ENCODE measurements around the gene GUCY2F. TPM values are rescaled to one million over a fixed set of nuclear protein-coding genes. Genes with fewer than 3 reads are reported as not detected.

GUCY2F gene
- total RNA-seq, 1 donor: not detected

DNA sequence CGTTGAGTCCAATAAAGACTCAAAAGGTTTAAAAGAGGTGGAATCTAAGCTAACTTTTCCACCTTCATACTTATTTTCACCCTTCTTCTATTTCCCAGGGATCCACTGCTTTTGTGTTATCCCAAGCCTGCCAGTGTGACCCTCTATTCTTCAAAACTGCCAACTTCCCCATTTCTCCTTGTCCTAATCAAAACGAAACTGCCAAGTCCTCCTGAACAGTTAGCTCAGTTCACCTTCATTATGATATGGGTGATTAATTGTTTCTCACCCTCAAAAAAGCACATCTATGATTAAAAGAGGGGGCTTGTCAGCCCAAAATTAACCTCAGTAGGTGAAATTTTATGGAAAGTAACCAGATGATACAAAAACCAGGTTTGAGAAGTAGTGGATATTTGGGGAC lies 108.4 kb downstream of the GUCY2F start:
- Histone ChIP-seq H3K4me3 (ENCODE audit: low read length) (no peak overlapping the region), H3K4me1 (ENCODE audit: insufficient read depth, low read length) (no peaks in the 10 kb centered on the region), H3K27me3 (ENCODE audit: insufficient read depth, low read length) (no peaks in the 10 kb centered on the region), H3K9me3 (ENCODE audit: low read depth, low read length) (no peaks in the 10 kb centered on the region)

DNA sequence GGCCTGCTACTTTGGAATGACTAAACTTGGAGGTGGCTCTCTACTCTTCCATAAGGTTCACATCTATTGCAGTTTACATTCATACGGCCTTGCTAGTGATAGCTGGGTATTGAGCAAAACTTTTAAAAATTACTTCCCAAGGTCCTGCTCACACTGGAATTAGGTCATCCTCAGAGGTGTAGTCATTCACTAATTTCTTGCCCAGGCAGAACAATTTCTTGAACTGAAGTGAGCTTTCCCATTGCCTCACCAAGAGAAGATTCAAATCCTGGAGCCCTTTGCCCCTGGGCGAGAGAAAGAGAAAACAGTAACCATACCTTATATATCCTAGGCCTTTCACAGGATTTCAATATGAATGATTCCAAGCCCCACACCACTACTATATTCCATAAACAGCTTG lies 109.2 kb downstream of the GUCY2F start:
- Histone ChIP-seq H3K9me3 (ENCODE audit: low read depth, low read length) (no peaks in the 10 kb centered on the region), H3K4me1 (ENCODE audit: insufficient read depth, low read length) (no peaks in the 10 kb centered on the region), H3K27me3 (ENCODE audit: insufficient read depth, low read length) (no peaks in the 10 kb centered on the region), H3K4me3 (ENCODE audit: low read length) (no peak overlapping the region)

DNA sequence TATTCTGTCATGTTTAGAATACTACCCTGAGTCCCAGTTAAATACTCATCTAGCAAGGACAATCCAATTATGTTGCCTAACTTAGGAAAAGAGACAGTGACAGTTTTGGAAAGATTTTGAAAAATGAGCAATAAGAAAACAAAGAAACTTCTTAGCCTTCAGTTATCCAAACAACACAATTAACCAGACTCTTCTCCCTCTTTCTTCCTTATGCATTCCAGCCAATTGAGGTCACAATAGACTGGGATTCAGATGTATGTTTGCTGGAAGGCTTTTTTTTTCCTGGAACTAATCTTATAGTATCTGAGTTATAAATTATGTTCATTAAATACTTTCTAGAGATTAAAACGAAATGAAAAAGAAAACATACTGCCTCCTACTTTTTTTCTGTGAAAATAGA lies 109.6 kb downstream of the GUCY2F start:
- Histone ChIP-seq H3K4me1 (ENCODE audit: insufficient read depth, low read length) (no peaks in the 10 kb centered on the region), H3K9me3 (ENCODE audit: low read depth, low read length) (no peaks in the 10 kb centered on the region), H3K27me3 (ENCODE audit: insufficient read depth, low read length) (no peaks in the 10 kb centered on the region), H3K4me3 (ENCODE audit: low read length) (no peak overlapping the region)

DNA sequence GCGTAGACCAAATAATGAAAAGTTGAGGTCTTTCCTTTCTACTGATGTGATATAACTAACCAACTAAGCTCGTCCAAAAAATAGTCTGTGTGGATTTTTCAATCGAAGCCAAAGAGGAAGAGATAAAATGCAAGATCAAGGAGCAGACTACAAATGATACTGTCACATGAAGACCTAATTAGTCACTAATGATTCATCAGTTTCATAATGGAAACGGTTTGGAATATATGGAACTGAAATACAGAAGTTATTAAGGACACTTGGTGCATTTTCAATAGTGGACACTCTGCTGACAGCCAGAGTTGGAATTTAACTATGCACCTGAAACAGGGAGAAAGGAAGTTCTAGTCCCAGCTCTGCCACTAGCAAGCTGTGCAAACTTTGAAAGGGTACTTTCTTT lies 119.8 kb downstream of the GUCY2F start:
- no peak overlapping the region for H3K4me3 ChIP-seq (ENCODE audit: low read length)
- no peaks in the 10 kb centered on the region for H3K9me3 ChIP-seq (ENCODE audit: low read depth, low read length)
- no peaks in the 10 kb centered on the region for H3K4me1 ChIP-seq (ENCODE audit: insufficient read depth, low read length)
- no peaks in the 10 kb centered on the region for H3K27me3 ChIP-seq (ENCODE audit: insufficient read depth, low read length)

DNA sequence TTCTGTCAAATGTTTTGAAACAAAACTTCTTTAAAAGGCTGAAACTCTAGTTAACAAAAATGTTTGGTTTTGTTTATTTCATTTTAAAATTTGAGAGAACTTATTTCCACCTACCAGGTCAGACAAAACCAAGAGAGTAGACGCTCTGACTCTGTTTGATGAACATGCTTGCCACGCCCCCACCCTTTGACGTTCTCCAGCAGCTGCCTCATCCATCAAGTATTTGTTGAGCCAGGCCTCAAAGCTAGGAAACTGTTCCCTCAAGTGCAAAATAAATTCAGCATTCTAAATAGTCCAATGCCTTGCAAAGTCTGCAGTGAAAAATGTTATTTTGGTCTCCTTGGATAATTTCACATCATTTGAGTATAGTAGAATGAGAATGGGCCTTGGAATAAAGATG lies 121.6 kb downstream of the GUCY2F start:
- Histone ChIP-seq H3K4me1 (ENCODE audit: insufficient read depth, low read length) (no peaks in the 10 kb centered on the region), H3K4me3 (ENCODE audit: low read length) (no peak overlapping the region), H3K27me3 (ENCODE audit: insufficient read depth, low read length) (no peaks in the 10 kb centered on the region)

GRCh38 chrX:109357706-109358105 lies 124.2 kb downstream of the GUCY2F start:
- Histone ChIP-seq H3K4me3 (ENCODE audit: low read length) (no peak overlapping the region), H3K9me3 (ENCODE audit: low read depth, low read length) (no peaks in the 10 kb centered on the region), H3K27me3 (ENCODE audit: insufficient read depth, low read length) (no peaks in the 10 kb centered on the region)

More for the DNA sequence above, 121.6 kb downstream of the GUCY2F start:
- H3K9me3 ChIP-seq (ENCODE audit: low read depth, low read length): no peaks in the 10 kb centered on the region

DNA sequence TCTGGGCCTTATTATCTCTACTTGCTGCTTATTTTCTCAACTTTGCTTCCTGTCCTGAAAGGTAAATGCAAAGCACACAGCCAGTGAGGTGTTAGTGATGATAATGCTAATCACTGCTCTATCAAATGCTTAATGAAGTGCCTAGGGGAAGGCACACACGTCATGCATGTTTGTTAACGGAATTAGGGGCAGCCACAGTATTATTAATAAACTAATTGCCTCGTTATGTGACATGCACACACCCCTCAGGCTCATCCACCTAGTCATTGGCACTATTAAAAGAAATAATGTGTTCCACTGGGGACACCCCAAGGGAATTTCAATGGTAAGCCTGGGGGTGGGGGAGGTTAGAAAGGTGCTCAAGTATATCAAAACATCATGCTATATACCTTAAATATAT lies 125.2 kb downstream of the GUCY2F start:
- Histone ChIP-seq H3K9me3 (ENCODE audit: low read depth, low read length) (no peaks in the 10 kb centered on the region), H3K27me3 (ENCODE audit: insufficient read depth, low read length) (no peaks in the 10 kb centered on the region), H3K4me3 (ENCODE audit: low read length) (no peak overlapping the region), H3K4me1 (ENCODE audit: insufficient read depth, low read length) (peaks cover 10% of the 10 kb centered on the region)

More at GRCh38 chrX:109357706-109358105, 124.2 kb downstream of the GUCY2F start:
- peaks cover under 1% of the 10 kb centered on the region for H3K4me1 ChIP-seq (ENCODE audit: insufficient read depth, low read length)

GRCh38 chrX:109352066-109352588 lies 129.8 kb downstream of the GUCY2F start:
- peaks cover 39% of the 10 kb centered on the region for H3K4me1 ChIP-seq (ENCODE audit: insufficient read depth, low read length)

GRCh38 chrX:109351557-109351956 lies 130.3 kb downstream of the GUCY2F start:
- no peak overlapping the region for H3K4me3 ChIP-seq (ENCODE audit: low read length)
- no peaks in the 10 kb centered on the region for H3K9me3 ChIP-seq (ENCODE audit: low read depth, low read length)
- peaks cover 45% of the 10 kb centered on the region for H3K4me1 ChIP-seq (ENCODE audit: insufficient read depth, low read length)
- no peaks in the 10 kb centered on the region for H3K27me3 ChIP-seq (ENCODE audit: insufficient read depth, low read length)

More at GRCh38 chrX:109352066-109352588, 129.8 kb downstream of the GUCY2F start:
- Histone ChIP-seq H3K27me3 (ENCODE audit: insufficient read depth, low read length) (no peaks in the 10 kb centered on the region), H3K9me3 (ENCODE audit: low read depth, low read length) (no peaks in the 10 kb centered on the region), H3K4me3 (ENCODE audit: low read length) (no peak overlapping the region)

DNA sequence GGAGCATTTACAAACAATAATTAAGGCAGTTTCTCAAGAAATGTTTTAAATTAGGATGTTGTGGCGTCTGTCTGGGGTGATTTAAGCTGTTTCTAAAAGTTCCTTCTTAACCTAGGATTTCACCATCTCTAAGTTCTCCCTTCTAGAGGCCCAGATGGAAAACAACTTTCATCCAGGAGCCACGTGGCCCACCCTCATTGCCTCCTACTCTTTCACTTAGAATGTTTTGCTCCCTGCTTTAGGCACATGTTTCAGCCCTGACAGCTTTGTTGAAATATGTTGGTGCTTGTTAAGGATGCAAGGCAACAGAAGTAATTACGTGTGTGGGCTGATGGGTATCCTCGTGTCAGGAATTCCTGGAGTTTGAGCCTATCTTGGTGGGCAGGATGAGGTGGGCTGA lies 131.3 kb downstream of the GUCY2F start:
- H3K27me3 ChIP-seq (ENCODE audit: insufficient read depth, low read length): no peaks in the 10 kb centered on the region
- peaks cover 47% of the 10 kb centered on the region for H3K4me1 ChIP-seq (ENCODE audit: insufficient read depth, low read length)
- no peaks in the 10 kb centered on the region for H3K9me3 ChIP-seq (ENCODE audit: low read depth, low read length)
- no peak overlapping the region for H3K4me3 ChIP-seq (ENCODE audit: low read length)

GRCh38 chrX:109350051-109350450 lies 131.8 kb downstream of the GUCY2F start:
- no peaks in the 10 kb centered on the region for H3K9me3 ChIP-seq (ENCODE audit: low read depth, low read length)
- H3K27me3 ChIP-seq (ENCODE audit: insufficient read depth, low read length): no peaks in the 10 kb centered on the region
- no peak overlapping the region for H3K4me3 ChIP-seq (ENCODE audit: low read length)
- H3K4me1 ChIP-seq (ENCODE audit: insufficient read depth, low read length): peaks cover 47% of the 10 kb centered on the region

DNA sequence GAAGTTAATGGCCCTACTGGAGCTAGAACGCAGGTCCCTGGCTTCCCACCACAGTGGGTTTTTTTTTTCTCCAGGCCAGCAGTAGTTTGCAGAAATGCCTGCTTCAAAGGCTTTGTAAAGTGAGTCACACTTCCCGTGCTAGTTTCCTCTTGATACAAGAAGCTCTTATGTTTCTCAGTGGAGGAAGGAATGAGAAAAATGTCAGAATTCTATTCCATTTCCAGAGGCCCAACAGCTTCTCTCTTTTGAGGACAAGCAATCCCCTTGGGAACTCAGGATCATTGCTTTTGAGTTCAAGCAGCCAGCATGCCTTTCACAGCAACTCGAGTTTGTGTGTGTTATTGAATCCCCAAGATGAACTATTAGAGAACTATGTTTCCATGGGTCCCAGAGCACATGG lies 134.3 kb downstream of the GUCY2F start:
- Histone ChIP-seq H3K9me3 (ENCODE audit: low read depth, low read length) (no peaks in the 10 kb centered on the region), H3K4me3 (ENCODE audit: low read length) (no peak overlapping the region), H3K27me3 (ENCODE audit: insufficient read depth, low read length) (no peaks in the 10 kb centered on the region), H3K4me1 (ENCODE audit: insufficient read depth, low read length) (peaks cover 46% of the 10 kb centered on the region)

DNA sequence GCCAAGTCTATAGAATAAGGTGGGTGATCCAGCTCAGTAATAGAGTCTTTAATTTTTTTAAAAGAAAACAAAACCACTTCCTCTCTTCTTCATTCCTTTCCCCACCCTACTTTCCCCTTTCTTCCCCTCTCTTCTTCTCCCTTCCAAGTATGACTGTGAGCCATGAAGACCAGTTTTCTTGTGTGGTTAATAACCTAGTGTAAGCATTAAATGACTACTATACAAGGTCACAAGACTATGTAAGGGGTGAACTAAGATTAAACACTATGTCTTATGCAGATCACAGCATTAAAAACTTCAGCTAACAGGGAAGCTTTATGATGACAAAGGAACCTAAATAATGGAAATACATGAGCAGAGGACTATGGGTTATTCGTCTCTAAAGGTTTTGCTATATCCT lies 135.4 kb downstream of the GUCY2F start:
- no peak overlapping the region for H3K4me3 ChIP-seq (ENCODE audit: low read length)
- H3K27me3 ChIP-seq (ENCODE audit: insufficient read depth, low read length): no peaks in the 10 kb centered on the region
- H3K9me3 ChIP-seq (ENCODE audit: low read depth, low read length): no peaks in the 10 kb centered on the region
- peaks cover 34% of the 10 kb centered on the region for H3K4me1 ChIP-seq (ENCODE audit: insufficient read depth, low read length)

GRCh38 chrX:109345856-109346255 lies 136.0 kb downstream of the GUCY2F start:
- H3K27me3 ChIP-seq (ENCODE audit: insufficient read depth, low read length): no peaks in the 10 kb centered on the region
- H3K4me1 ChIP-seq (ENCODE audit: insufficient read depth, low read length): peaks cover 32% of the 10 kb centered on the region
- no peaks in the 10 kb centered on the region for H3K9me3 ChIP-seq (ENCODE audit: low read depth, low read length)
- H3K4me3 ChIP-seq (ENCODE audit: low read length): no peak overlapping the region

- Histone ChIP-seq H3K9me3 (ENCODE audit: low read depth, low read length) (no peaks in the 10 kb centered on the region), H3K27me3 (ENCODE audit: insufficient read depth, low read length) (no peaks in the 10 kb centered on the region), H3K4me3 (ENCODE audit: low read length) (no peak overlapping the region)
Measured at GRCh38 chrX:109344678-109345077, 137.2 kb downstream of the GUCY2F start.

GRCh38 chrX:109344101-109344500 lies 137.8 kb downstream of the GUCY2F start:
- H3K4me3 ChIP-seq (ENCODE audit: low read length): no peak overlapping the region
- H3K4me1 ChIP-seq (ENCODE audit: insufficient read depth, low read length): peaks cover 18% of the 10 kb centered on the region
- no peaks in the 10 kb centered on the region for H3K9me3 ChIP-seq (ENCODE audit: low read depth, low read length)
- H3K27me3 ChIP-seq (ENCODE audit: insufficient read depth, low read length): no peaks in the 10 kb centered on the region

More at GRCh38 chrX:109344678-109345077, 137.2 kb downstream of the GUCY2F start:
- H3K4me1 ChIP-seq (ENCODE audit: insufficient read depth, low read length): peaks cover 20% of the 10 kb centered on the region
